HEK293 (cell line): ENCODE data around the gene TEDDM1.

Source experiments
- CTCF ChIA-PET: fragments of 350-600 bp; formaldehyde crosslinking; extraction: SDS; loops from one replicate; lab custom pipeline; 2021; ENCODE audit warnings: antibody characterized with exemption; lab: Yijun Ruan, JAX
- POLR2A ChIA-PET: fragments of 300-600 bp; formaldehyde crosslinking; extraction: SDS; loops from one replicate; lab custom pipeline; 2020; ENCODE audit warnings: antibody characterized with exemption, inconsistent platforms; lab: Yijun Ruan, JAX
- H3K27ac ChIP-seq: fragments of 200-500 bp; sonication (Bioruptor generic); 2 replicates; pipeline ENCODE4 v1.5.1; 2014; ENCODE audit warnings: low read depth, low read length, control low read depth, inconsistent platforms; ENCODE audit errors: extremely low read depth
- H3K36me3 ChIP-seq, 2 experiments: fragments of 200-500 bp in 1 of 2; sonication (Bioruptor generic) in 1 of 2; 1 replicate in 1 of 2; 2 replicates in 1 of 2; pipeline ENCODE4 v1.5.1; 2014 to 2017; ENCODE audit warnings: inconsistent platforms in 2 of 2, low read length in 2 of 2; ENCODE audit not compliant: control insufficient read depth in 2 of 2, insufficient read depth in 1 of 2
- H3K4me1 ChIP-seq: fragments of 200-500 bp; sonication (Bioruptor generic); 2 replicates; pipeline ENCODE4 v1.5.1; 2014; ENCODE audit warnings: mild to moderate bottlenecking, low read length, inconsistent platforms; ENCODE audit not compliant: control insufficient read depth, insufficient read depth
- H3K4me3 ChIP-seq: 2 replicates; pipeline ENCODE4 v1.5.1; 2011; ENCODE audit warnings: low read depth, mild to moderate bottlenecking, control low read depth, low read length, moderate library complexity
- H3K9me3 ChIP-seq: fragments of 200-500 bp; sonication (Bioruptor generic); 2 replicates; pipeline ENCODE4 v1.5.1; 2014; ENCODE audit warnings: low read depth, low read length, inconsistent platforms; ENCODE audit not compliant: control insufficient read depth, insufficient read depth
- CTCF ChIP-seq: fragments of 450-650 bp; formaldehyde crosslinking; IDR thresholded peaks from 2 replicates; pipeline ENCODE4 v1.5.1; 2016; ENCODE audit warnings: missing biosample characterization, missing genetic modification characterization
- GLI2 ChIP-seq: fragments of 450-650 bp; formaldehyde crosslinking; IDR thresholded peaks from 2 replicates; pipeline ENCODE4; 2017; ENCODE audit warnings: missing biosample characterization, missing genetic modification characterization, low read depth, borderline replicate concordance
- GLI4 ChIP-seq: fragments of 450-650 bp; formaldehyde crosslinking; IDR thresholded peaks from 2 replicates; pipeline ENCODE4 v1.5.1; 2016; ENCODE audit warnings: missing biosample characterization, missing genetic modification characterization
- IKZF3 ChIP-seq: fragments of 450-650 bp; IDR thresholded peaks from 2 replicates; pipeline ENCODE4 v1.5.0; 2018; ENCODE audit warnings: missing biosample characterization, mild to moderate bottlenecking, missing genetic modification characterization, moderate library complexity
- MEIS1 ChIP-seq: sonication (generic); formaldehyde crosslinking; IDR thresholded peaks from 2 replicates; pipeline ENCODE4 v1.8.1; 2022; ENCODE audit warnings: missing genetic modification reagents, mild to moderate bottlenecking, borderline replicate concordance
- SP2 ChIP-seq: fragments of 450-650 bp; formaldehyde crosslinking; IDR thresholded peaks from 2 replicates; pipeline ENCODE4 v1.5.1; 2016; ENCODE audit warnings: missing biosample characterization, missing genetic modification characterization
- ZBTB1 ChIP-seq: fragments of 450-650 bp; formaldehyde crosslinking; IDR thresholded peaks from 2 replicates; pipeline ENCODE4 v1.5.1; 2016; ENCODE audit warnings: missing biosample characterization, missing genetic modification characterization
- ZBTB21 ChIP-seq: fragments of 450-650 bp; formaldehyde crosslinking; IDR thresholded peaks from 2 replicates; pipeline ENCODE4 v1.5.1; 2017; ENCODE audit warnings: missing biosample characterization, missing genetic modification characterization
- ZBTB48 ChIP-seq: fragments of 450-650 bp; formaldehyde crosslinking; IDR thresholded peaks from 2 replicates; pipeline ENCODE4 v1.5.1; 2016; ENCODE audit warnings: missing biosample characterization, missing genetic modification characterization
- ZIC2 ChIP-seq: fragments of 450-650 bp; formaldehyde crosslinking; IDR thresholded peaks from 2 replicates; pipeline ENCODE4 v1.5.1; 2016; ENCODE audit warnings: missing biosample characterization, missing genetic modification characterization
- ZNF148 ChIP-seq: fragments of 450-650 bp; formaldehyde crosslinking; IDR thresholded peaks from 2 replicates; pipeline ENCODE4 v1.5.0; 2017; ENCODE audit warnings: missing biosample characterization, missing genetic modification characterization, borderline replicate concordance
- ZNF184 ChIP-seq: fragments of 450-650 bp; IDR thresholded peaks from 2 replicates; pipeline ENCODE4 v1.5.1; 2018; ENCODE audit warnings: missing biosample characterization, mild to moderate bottlenecking, missing genetic modification characterization
- ZNF24 ChIP-seq: fragments of 450-650 bp; formaldehyde crosslinking; IDR thresholded peaks from 2 replicates; pipeline ENCODE4 v1.5.1; 2016; ENCODE audit warnings: missing biosample characterization, missing genetic modification characterization
- ZNF280C ChIP-seq: fragments of 450-650 bp; formaldehyde crosslinking; IDR thresholded peaks from 2 replicates; pipeline ENCODE4 v1.5.1; 2016; ENCODE audit warnings: missing biosample characterization, missing genetic modification characterization
- ZNF514 ChIP-seq: fragments of 450-650 bp; formaldehyde crosslinking; IDR thresholded peaks from 2 replicates; pipeline ENCODE4 v1.5.1; 2016; ENCODE audit warnings: missing biosample characterization, missing genetic modification characterization
- ZNF558 ChIP-seq: fragments of 450-650 bp; formaldehyde crosslinking; IDR thresholded peaks from 2 replicates; pipeline ENCODE4 v1.5.1; 2016; ENCODE audit warnings: missing biosample characterization, missing genetic modification characterization
- ZNF624 ChIP-seq: fragments of 450-650 bp; formaldehyde crosslinking; IDR thresholded peaks from 2 replicates; pipeline ENCODE4 v1.5.1; 2017; ENCODE audit warnings: missing biosample characterization, missing genetic modification characterization
- ZNF660 ChIP-seq: fragments of 450-650 bp; IDR thresholded peaks from 2 replicates; pipeline ENCODE4 v1.5.1; 2018; ENCODE audit warnings: missing biosample characterization, mild to moderate bottlenecking, missing genetic modification characterization
- ZNF692 ChIP-seq: fragments of 450-650 bp; formaldehyde crosslinking; IDR thresholded peaks from 2 replicates; pipeline ENCODE4 v1.5.1; 2016; ENCODE audit warnings: missing biosample characterization, missing genetic modification characterization
- ZNF747 ChIP-seq: fragments of 450-650 bp; formaldehyde crosslinking; IDR thresholded peaks from 2 replicates; pipeline ENCODE4 v1.5.1; 2016; ENCODE audit warnings: missing biosample characterization, missing genetic modification characterization

TEDDM1 gene

GRCh38 chr1:182350839-182351238, 49.6 kb downstream of the TEDDM1 start:
- POLR2A ChIA-PET, result no interaction called here
- H3K9me3 ChIP-seq, result no peaks in the 10 kb centered on the region
- H3K27ac ChIP-seq, result no peak overlapping the region
- no peak overlapping the region for H3K4me3 ChIP-seq
- H3K4me1 ChIP-seq, result no peaks in the 10 kb centered on the region
- no peak for TF ChIP-seq ZNF184 (tag by site-specific recombination)
- TF ChIP-seq ZNF148 (tag by site-specific recombination), result no peak
- no peak for TF ChIP-seq ZNF660 (tag by site-specific recombination)
- no peak for TF ChIP-seq ZNF558
- TF ChIP-seq CTCF (tag by site-specific recombination), result no peak
- no peak for TF ChIP-seq GLI2 (tag by site-specific recombination)
- no peak for TF ChIP-seq SP2 (tag by site-specific recombination)
- no peak for TF ChIP-seq IKZF3 (tag by site-specific recombination)
- TF ChIP-seq GLI4 (tag by site-specific recombination), result no peak
- no peak for TF ChIP-seq ZBTB1
- no peak for TF ChIP-seq ZNF624 (tag by site-specific recombination)
- TF ChIP-seq ZBTB21 (tag by site-specific recombination), result no peak
- CTCF ChIA-PET, result interaction anchor here (0.6 kb wide), 1 partner anchor 70 kb away, joined by 3 read pairs; no protein-coding TSS in a partner anchor
- no peaks in the 10 kb centered on the region for H3K36me3 ChIP-seq

- CTCF ChIA-PET, result interaction anchor here (0.7 to 1.2 kb wide), 2 partner anchors 34 to 48 kb away, joined by 3 to 5 read pairs; no protein-coding TSS in a partner anchor
- POLR2A ChIA-PET, result no interaction called here
These were observed 51.3 kb downstream of the TEDDM1 start for GRCh38 chr1:182348961-182349747.

More at GRCh38 chr1:182348961-182349747, 51.3 kb downstream of the TEDDM1 start:
- no peaks in the 10 kb centered on the region for H3K9me3 ChIP-seq
- H3K36me3 ChIP-seq, result no peaks in the 10 kb centered on the region
- TF ChIP-seq ZNF280C (tag by site-specific recombination) (no peak), ZBTB48 (tag by site-specific recombination) (no peak), MEIS1 (CRISPR knock-in tag) (no peak), ZNF24 (no peak), ZNF692 (0 out of 2 replicates have a peak, but pooled peaks have one; percentile 47), ZNF747 (tag by site-specific recombination) (no peak), ZNF514 (tag by site-specific recombination) (no peak), GLI4 (tag by site-specific recombination) (no peak), ZIC2 (tag by site-specific recombination) (no peak)
- TF ChIP-seq, all 188 proteins: peak for 1
- H3K4me3 ChIP-seq, result no peak overlapping the region
- H3K27ac ChIP-seq, result no peak overlapping the region
- no peaks in the 10 kb centered on the region for H3K4me1 ChIP-seq
